Body of pancreas (tissue), 4 donors: ENCODE data around the gene GALNT17. TPM values are rescaled to one million over a fixed set of nuclear protein-coding genes. Genes with fewer than 3 reads are reported as not detected.
A peak's percentile ranks its signal among the peaks of the same experiment; 100 is the strongest.

Source experiments
- ATAC-seq: fragments of 150-250 bp; one replicate; pipeline ENCODE4 v1.9.1; 2016
- DNase-seq, 4 donors: peaks; one replicate each; pipeline ENCODE4 v3.0.0-alpha.2; 2019
- H3K27ac ChIP-seq, 4 donors: fragments of 200-600 bp; sonication (generic); 1 replicate in 3 of 4; 2 replicates in 1 of 4; pipeline versions ENCODE4 v1.5.1 to v1.6.1; 2016 to 2019; ENCODE audit warnings: mild to moderate bottlenecking in 1 of 4, mixed read lengths in 1 of 4, moderate library complexity in 1 of 4
- H3K27me3 ChIP-seq, 2 donors: fragments of 200-600 bp; sonication (generic); one replicate each; pipeline ENCODE4 v1.6.0; 2016; ENCODE audit warnings: mild to moderate bottlenecking in 1 of 2
- H3K36me3 ChIP-seq, 2 donors: fragments of 200-600 bp; sonication (generic); replicated peaks in 1 of 2; 2 replicates each; pipeline ENCODE4 v1.5.1; 2016; ENCODE audit warnings: low read depth in 2 of 2; ENCODE audit not compliant: insufficient read depth in 1 of 2
- H3K4me1 ChIP-seq: fragments of 200-600 bp; sonication (generic); one replicate; pipeline ENCODE4 v1.6.0; 2016
- H3K4me3 ChIP-seq, 2 donors: fragments of 200-600 bp; sonication (generic); 1 replicate in 1 of 2; 2 replicates in 1 of 2; pipeline ENCODE4 v1.5.1; 2016 to 2019
- H3K9me3 ChIP-seq, 3 donors: fragments of 200-600 bp; sonication (generic); 1 replicate in 2 of 3; 2 replicates in 1 of 3; pipeline ENCODE4 v1.5.1; 2016
- CTCF ChIP-seq, 7 experiments: fragments of 450-650 bp in 4 of 7; fragments of 200-600 bp in 3 of 7; sonication (generic) in 3 of 7; IDR thresholded peaks; one replicate each; pipeline ENCODE4 v1.5.1; 2016 to 2019; ENCODE audit warnings: antibody characterized with exemption in 7 of 7
- POLR2A ChIP-seq, 3 donors: fragments of 450-650 bp; IDR thresholded peaks; one replicate each; pipeline ENCODE4 v1.6.1; 2016; ENCODE audit warnings: antibody characterized with exemption in 3 of 3, mild to moderate bottlenecking in 2 of 3
- WGBS, 2 donors: methylation state at CpG; one replicate each; pipeline ENCODE4 v1.1.5; 2017; 5-methylcytosine and 5-hydroxymethylcytosine counted together
- intact Hi-C: fragments of 100-400 bp; cut with DNase I; formaldehyde crosslinking; loops from one replicate; pipeline ENCODE4 v1.15.1; 2023
- total RNA-seq, 2 donors: library from RNA; depleted of rRNA; stranded (reverse); fragments of >200 nt; gene quantifications; one replicate each; pipeline ENCODE4 v1.1.0, GENCODE V29; 2016

Gene GALNT17
- total RNA-seq, 2 donors from 2014 or later: 6.5 to 27.4 TPM

GRCh38 chr7:71264005-71264404 is 132.1 kb downstream of the GALNT17 start:
- ATAC-seq: no peak
- WGBS, 2 donors: 41 to 45% methylated on average over 2 to 3 of the region's 3 CpGs
- H3K36me3 ChIP-seq: no peaks in the 10 kb centered on the region

GRCh38 chr7:71266912-71267311 is 135.0 kb downstream of the GALNT17 start:
- intact Hi-C loops: no loop called here
- Histone ChIP-seq H3K4me3 (no peak overlapping the region), H3K9me3 (no peaks in the 10 kb centered on the region), H3K36me3 (no peaks in the 10 kb centered on the region), H3K27me3 (no peaks in the 10 kb centered on the region), H3K27ac (no peak overlapping the region), H3K4me1 (no peaks in the 10 kb centered on the region)
- WGBS, 2 donors: 77 to 78% methylated on average over 7 of the region's 7 CpGs
- TF ChIP-seq CTCF (IDR thresholded peaks at IDR 0.05): no peak
- TF ChIP-seq POLR2A (IDR thresholded peaks at IDR 0.05): no peak
- DNase-seq (no peak), ATAC-seq (no peak)

More at GRCh38 chr7:71264005-71264404, 132.1 kb downstream of the GALNT17 start:
- H3K9me3 ChIP-seq: no peaks in the 10 kb centered on the region
- H3K27me3 ChIP-seq: no peaks in the 10 kb centered on the region
- no peaks in the 10 kb centered on the region for H3K4me1 ChIP-seq
- no peak for DNase-seq
- intact Hi-C loops: no loop called here
- H3K27ac ChIP-seq: no peak overlapping the region
- TF ChIP-seq CTCF (IDR thresholded peaks at IDR 0.05) (no peak), POLR2A (IDR thresholded peaks at IDR 0.05) (no peak)
- no peak overlapping the region for H3K4me3 ChIP-seq

GRCh38 chr7:71267734-71268469 is 136.0 kb downstream of the GALNT17 start:
- no peaks in the 10 kb centered on the region for H3K9me3 ChIP-seq
- no peak for TF ChIP-seq CTCF (IDR thresholded peaks at IDR 0.05)
- no peak for TF ChIP-seq POLR2A (IDR thresholded peaks at IDR 0.05)
- ATAC-seq: no peak
- peaks cover under 1% of the 10 kb centered on the region for H3K4me1 ChIP-seq
- no peak overlapping the region for H3K4me3 ChIP-seq
- no peak overlapping the region for H3K27ac ChIP-seq
- DNase-seq: no peak
- intact Hi-C loops: no loop called here
- WGBS, 2 donors: 71 to 74% methylated on average over 5 of the region's 5 CpGs
- H3K27me3 ChIP-seq: no peaks in the 10 kb centered on the region
- H3K36me3 ChIP-seq: no peaks in the 10 kb centered on the region

GRCh38 chr7:71270558-71270957 is 138.6 kb downstream of the GALNT17 start:
- Histone ChIP-seq H3K9me3 (no peaks in the 10 kb centered on the region), H3K4me3 (no peak overlapping the region), H3K27me3 (no peaks in the 10 kb centered on the region), H3K4me1 (peaks cover 10% of the 10 kb centered on the region), H3K36me3 (no peaks in the 10 kb centered on the region), H3K27ac (no peak overlapping the region)
- TF ChIP-seq POLR2A (IDR thresholded peaks at IDR 0.05): no peak
- TF ChIP-seq CTCF (IDR thresholded peaks at IDR 0.05): no peak
- 23 to 29% methylated on average over 2 of the region's 2 CpGs for WGBS, 2 donors
- ATAC-seq (no peak), DNase-seq (no peak)
- intact Hi-C loops: no loop called here

- TF ChIP-seq CTCF (IDR thresholded peaks at IDR 0.05): no peak
- no peak for TF ChIP-seq POLR2A (IDR thresholded peaks at IDR 0.05)
- no peak overlapping the region for H3K4me3 ChIP-seq
- ATAC-seq: no peak
- no peaks in the 10 kb centered on the region for H3K27me3 ChIP-seq
- H3K9me3 ChIP-seq: no peaks in the 10 kb centered on the region
- H3K4me1 ChIP-seq: peaks cover 10% of the 10 kb centered on the region
- intact Hi-C loops: no loop called here
- 54 to 79% methylated on average over 8 of the region's 8 CpGs for WGBS, 2 donors
- H3K27ac ChIP-seq: no peak overlapping the region
- H3K36me3 ChIP-seq: no peaks in the 10 kb centered on the region
- DNase-seq: peak in 1 of 4 donors; percentile 6
Observed at GRCh38 chr7:71271203-71271602, 139.3 kb downstream of the GALNT17 start.
